Neural cell (in vitro differentiated cells): ENCODE results near the gene PANK2. TPM values are rescaled to one million over a fixed set of nuclear protein-coding genes. Genes with fewer than 3 reads are reported as not detected.

Experiments
- polyA plus RNA-seq: library from polyadenylated mRNA; depleted of rRNA; stranded (reverse); fragments of >200 nt; gene quantifications from 2 replicates; pipeline ENCODE4 v1.2.3, GENCODE V29; 2014
- small RNA-seq, 3 experiments: library from RNA; depleted of rRNA; stranded (forward); fragments of <200 nt; gene quantifications; one replicate each; pipeline ENCODE3, GENCODE V24; 2012

Gene PANK2
- polyA plus RNA-seq, 1 donor from 2014 or later, result 41.7 TPM

Small RNA genes within 50 kb of the gene (small RNA-seq; reads per million reads assigned to genes)
- 434 to 1,187 (median 582) reads per million in 3 experiments for gene MIR103A2

Other genes with a start within 250 kb of the PANK2 start
- gene GFRA4, start 226.0 kb upstream of the PANK2 start, polyA plus RNA-seq, result not detected in 2 replicates
- not detected in 2 replicates for gene ADAM33, start 207.4 kb upstream of the PANK2 start, polyA plus RNA-seq
- gene SIGLEC1, start 176.8 kb upstream of the PANK2 start, polyA plus RNA-seq, result 0.12 TPM in 1 of 2 replicates, not detected in the other
- not detected in 2 replicates for gene HSPA12B, start 156.7 kb upstream of the PANK2 start, polyA plus RNA-seq
- 39.8 and 48.7 TPM in 2 replicates for gene ADISSP, start 121.6 kb upstream of the PANK2 start, polyA plus RNA-seq
- gene SPEF1, start 107.9 kb upstream of the PANK2 start, polyA plus RNA-seq, result 0.58 and 2.8 TPM in 2 replicates
- gene CENPB, start 102.6 kb upstream of the PANK2 start, polyA plus RNA-seq, result 37.9 and 46.6 TPM in 2 replicates
- gene CDC25B, start 93.1 kb upstream of the PANK2 start, polyA plus RNA-seq, result 21.9 and 26.5 TPM in 2 replicates
- 11.3 and 14.0 TPM in 2 replicates for gene AP5S1, start 68.8 kb upstream of the PANK2 start, polyA plus RNA-seq
- 5.4 and 7.2 TPM in 2 replicates for gene MAVS, start 42.6 kb upstream of the PANK2 start, polyA plus RNA-seq
- 11.0 and 12.7 TPM in 2 replicates for gene RNF24, start 126.2 kb downstream of the PANK2 start, polyA plus RNA-seq